ENCODE measurements around the gene ZNF532.

GRCh38 chr18:58992301-58993231 is 127.9 kb downstream of the ZNF532 start:
- TF ChIP-seq, protein P1, sequence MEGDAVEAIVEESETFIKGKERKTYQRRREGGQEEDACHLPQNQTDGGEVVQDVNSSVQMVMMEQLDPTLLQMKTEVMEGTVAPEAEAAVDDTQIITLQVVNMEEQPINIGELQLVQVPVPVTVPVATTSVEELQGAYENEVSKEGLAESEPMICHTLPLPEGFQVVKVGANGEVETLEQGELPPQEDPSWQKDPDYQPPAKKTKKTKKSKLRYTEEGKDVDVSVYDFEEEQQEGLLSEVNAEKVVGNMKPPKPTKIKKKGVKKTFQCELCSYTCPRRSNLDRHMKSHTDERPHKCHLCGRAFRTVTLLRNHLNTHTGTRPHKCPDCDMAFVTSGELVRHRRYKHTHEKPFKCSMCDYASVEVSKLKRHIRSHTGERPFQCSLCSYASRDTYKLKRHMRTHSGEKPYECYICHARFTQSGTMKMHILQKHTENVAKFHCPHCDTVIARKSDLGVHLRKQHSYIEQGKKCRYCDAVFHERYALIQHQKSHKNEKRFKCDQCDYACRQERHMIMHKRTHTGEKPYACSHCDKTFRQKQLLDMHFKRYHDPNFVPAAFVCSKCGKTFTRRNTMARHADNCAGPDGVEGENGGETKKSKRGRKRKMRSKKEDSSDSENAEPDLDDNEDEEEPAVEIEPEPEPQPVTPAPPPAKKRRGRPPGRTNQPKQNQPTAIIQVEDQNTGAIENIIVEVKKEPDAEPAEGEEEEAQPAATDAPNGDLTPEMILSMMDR (IDR thresholded peaks at IDR 0.05; ENCODE audit: borderline replicate concordance, extremely low read depth, low read length, poor library complexity, severe bottlenecking): no peak
- TF ChIP-seq EZH2 (IDR thresholded peaks at IDR 0.05; ENCODE audit: borderline replicate concordance, low read depth, low read length, severe bottlenecking): no peak

Measured in DND-41 (cell line).